GM12878 (cell line): ENCODE measurements around the gene SIK3. TPM values are rescaled to one million over a fixed set of nuclear protein-coding genes. Genes with fewer than 3 reads are reported as not detected.
"Not testable (repeated sequence)": the region's sequence is repeated elsewhere in the genome, so short reads cannot be mapped to it uniquely, and the experiment has no call there.

ENCODE experiments used
- ATAC-seq: fragments of 200-7000 bp; cut with Tn5 transposase; 3 replicates; pipeline ENCODE4 v1.9.1; 2020; ENCODE audit warnings: mild to moderate bottlenecking, moderate library complexity
- BruUV-seq: library from RNA; stranded (reverse); fragments of 400-500 nt; replicated peaks from 2 replicates; lab custom pipeline; 2021; lab: Mats Ljungman, UMichigan
- CTCF ChIA-PET: fragments of 300-600 bp; sonication (Branson Sonifier 250); formaldehyde crosslinking; extraction: SDS; loops from one replicate; lab custom pipeline; 2021; ENCODE audit warnings: inconsistent platforms; lab: Yijun Ruan, JAX
- POLR2A ChIA-PET: fragments of 350-600 bp; formaldehyde crosslinking; extraction: SDS; loops from one replicate; lab custom pipeline; 2021; ENCODE audit warnings: inconsistent platforms; lab: Charles Lee
- RAD21 ChIA-PET: fragments of 300-600 bp; sonication (Branson Sonifier 250); formaldehyde crosslinking; loops from one replicate; lab custom pipeline; 2023; ENCODE audit warnings: antibody characterized with exemption; ENCODE audit not compliant: unreplicated experiment; lab: Charles Lee
- SMC1A ChIA-PET: fragments of 300-600 bp; sonication (Branson Sonifier 250); formaldehyde crosslinking; loops from one replicate; lab custom pipeline; 2023; ENCODE audit not compliant: unreplicated experiment, uncharacterized antibody; lab: Charles Lee
- DNase-seq: peaks from one replicate; pipeline ENCODE4 v3.0.0-alpha.2; 2011; ENCODE audit warnings: low read depth, low spot score
- FAIRE-seq: peaks from 3 replicates; lab custom pipeline; 2011; peaks lifted over from hg19 to GRCh38; lab: Jason Lieb, UNC
- H2AFZ ChIP-seq: 2 replicates; pipeline ENCODE4 v1.6.0; 2011; ENCODE audit warnings: low read depth, low read length, control low read depth; ENCODE audit not compliant: control insufficient read depth
- H3K27ac ChIP-seq: 2 replicates; pipeline ENCODE4 v1.5.1; 2011; ENCODE audit warnings: control low read depth; ENCODE audit not compliant: control insufficient read depth, insufficient read depth
- H3K27me3 ChIP-seq, 2 experiments: replicated peaks in 1 of 2; 2 replicates each; pipeline versions ENCODE4 v1.6.0 to v1.6.1; 2011; ENCODE audit warnings: low read length in 1 of 2; ENCODE audit not compliant: control insufficient read depth in 2 of 2, insufficient read depth in 2 of 2
- H3K36me3 ChIP-seq, 2 experiments: 2 replicates each; pipeline ENCODE4 v1.5.1; 2011; ENCODE audit warnings: low read length in 1 of 2; ENCODE audit not compliant: control insufficient read depth in 2 of 2, insufficient read depth in 2 of 2
- H3K4me1 ChIP-seq: 2 replicates; pipeline ENCODE4 v1.6.1; 2011; ENCODE audit warnings: mild to moderate bottlenecking, low read length, moderate library complexity, mixed read lengths; ENCODE audit not compliant: control insufficient read depth, insufficient read depth
- H3K4me2 ChIP-seq: 2 replicates; pipeline ENCODE4 v1.6.0; 2011; ENCODE audit warnings: control low read depth; ENCODE audit not compliant: control insufficient read depth, insufficient read depth
- H3K4me3 ChIP-seq: fragments of 200-600 bp; sonication (generic); 2 replicates; pipeline ENCODE4 v1.5.1; 2016
- H3K79me2 ChIP-seq: 2 replicates; pipeline ENCODE4 v1.6.0; 2011; ENCODE audit warnings: low read length; ENCODE audit not compliant: control insufficient read depth, insufficient read depth
- H3K9ac ChIP-seq: 2 replicates; pipeline ENCODE4 v1.8.0; 2011; ENCODE audit warnings: low read length, control low read depth, mixed read lengths; ENCODE audit not compliant: control insufficient read depth, insufficient read depth
- H3K9me3 ChIP-seq: replicated peaks from 3 replicates; pipeline ENCODE4 v1.5.1; 2011; ENCODE audit warnings: mild to moderate bottlenecking, low read length; ENCODE audit not compliant: control insufficient read depth, insufficient read depth
- H4K20me1 ChIP-seq: 2 replicates; pipeline ENCODE4 v1.6.0; 2011; ENCODE audit not compliant: control insufficient read depth, insufficient read depth
- BACH1 ChIP-seq: fragments of 450-650 bp; IDR thresholded peaks from 2 replicates; pipeline ENCODE4 v1.6.1; 2017; ENCODE audit warnings: mild to moderate bottlenecking, borderline replicate concordance
- CEBPB ChIP-seq, 2 experiments: fragments of 150-350 bp in 1 of 2; IDR thresholded peaks; 2 replicates each; pipeline ENCODE4 v1.6.1; 2012 to 2014; ENCODE audit warnings: low read depth in 2 of 2, low read length in 2 of 2, borderline replicate concordance in 1 of 2, inconsistent platforms in 1 of 2
- CTCF ChIP-seq, 3 experiments: IDR thresholded peaks in 2 of 3; conservative IDR thresholded peaks in 1 of 3; 2 replicates each; pipeline ENCODE4 v1.5.1; 2011; ENCODE audit warnings: low read depth in 3 of 3, low read length in 3 of 3, mild to moderate bottlenecking in 3 of 3, control low read depth in 2 of 3, moderate library complexity in 2 of 3, inconsistent platforms in 1 of 3, mixed read lengths in 1 of 3; ENCODE audit not compliant: control insufficient read depth in 2 of 3, insufficient read depth in 1 of 3; ENCODE audit errors: extremely low read depth in 1 of 3
- HDAC6 ChIP-seq: fragments of 200-600 bp; sonication (generic); IDR thresholded peaks from one replicate; pipeline ENCODE4 v1.8.0; 2017; ENCODE audit warnings: antibody characterized with exemption; ENCODE audit not compliant: unreplicated experiment
- MTA2 ChIP-seq: fragments of 450-650 bp; IDR thresholded peaks from 2 replicates; pipeline ENCODE4 v1.6.1; 2016; ENCODE audit warnings: low read depth, mild to moderate bottlenecking, moderate library complexity
- NR2C2 ChIP-seq: IDR thresholded peaks from 2 replicates; pipeline ENCODE4 v1.6.1; 2011; ENCODE audit warnings: borderline replicate concordance, low read depth; ENCODE audit not compliant: control insufficient read depth, insufficient read length
- PAX5 ChIP-seq: IDR thresholded peaks from 2 replicates; pipeline ENCODE4 v1.6.1; 2011; ENCODE audit warnings: low read depth, low read length, borderline replicate concordance
- SKIL ChIP-seq: fragments of 450-650 bp; IDR thresholded peaks from 2 replicates; pipeline ENCODE4 v1.6.1; 2017; ENCODE audit warnings: mild to moderate bottlenecking, low read depth, inconsistent platforms; ENCODE audit not compliant: poor library complexity, severe bottlenecking
- USF2 ChIP-seq: IDR thresholded peaks from 2 replicates; pipeline ENCODE4 v1.6.1; 2011; ENCODE audit warnings: low read depth, low read length, improper control_type of control experiment, borderline replicate concordance
- ZNF274 ChIP-seq: IDR thresholded peaks from one replicate; pipeline ENCODE4 v1.8.0; 2011; ENCODE audit not compliant: insufficient read length, insufficient read depth
- WGBS: methylation state at CpG from one replicate; pipeline ENCODE4 v1.1.6; 2016; ENCODE audit warnings: low lambda C conversion rate; ENCODE audit not compliant: insufficient replicate concordance, insufficient coverage; ENCODE audit errors: missing lambda C conversion rate; 5-methylcytosine and 5-hydroxymethylcytosine counted together
- in situ Hi-C: fragments of 300-500 bp; cut with MboI; formaldehyde crosslinking; loops from 9 replicates; pipeline ENCODE4 v1.14.3; 2018; ENCODE audit warnings: mixed read lengths
- intact Hi-C: fragments of 100-400 bp; cut with micrococcal nuclease; formaldehyde crosslinking; loops from one replicate; pipeline ENCODE4 v1.14.2; 2022; ENCODE audit not compliant: unreplicated experiment
- polyA plus RNA-seq, 11 experiments: library from polyadenylated mRNA; depleted of rRNA in 4 of 11; unstranded in 6 of 11; stranded (reverse) in 5 of 11; fragments of >200 nt; fragmentation: Nextera tagmentation in 4 of 11; fragmentation: Illumina TruSeq in 1 of 11; extraction: Ambion mirVana in 4 of 11; extraction: Trizol in 1 of 11; gene quantifications; 1 replicate in 1 of 11; 2 replicates in 10 of 11; pipeline versions ENCODE4 v1.2.1 to v1.2.3, GENCODE V29; 2011 to 2016; ENCODE audit warnings: inconsistent platforms in 2 of 11, missing spikeins in 2 of 11, low read depth in 1 of 11
- total RNA-seq, 4 experiments: library from RNA; depleted of rRNA in 3 of 4; stranded (reverse); fragments of >200 nt in 3 of 4; fragmentation: Illumina TruSeq in 1 of 4; extraction: Trizol in 1 of 4; gene quantifications; 2 replicates each; pipeline versions ENCODE4 v1.2.1 to v1.2.3, GENCODE V29; 2013 to 2021

Gene SIK3
- total and polyA plus RNA-seq, 10 of the 15 experiments (the other 5 are each of a cell fraction or from before 2014, with no cell fraction given): 2.5 to 31.9 (median 11.1) TPM

- no peak for TF ChIP-seq USF2
- no peak for TF ChIP-seq NR2C2
- TF ChIP-seq PAX5: no peak
Observed at GRCh38 chr11:117130879-117131278, 32.7 kb upstream of the SIK3 start (continued).

- H3K4me1 ChIP-seq, H3K4me2 ChIP-seq, SMC1A ChIA-PET, ATAC-seq, H3K27me3 ChIP-seq, DNase-seq, H3K9me3 ChIP-seq, H2AFZ ChIP-seq, CTCF ChIA-PET, FAIRE-seq, H3K9ac ChIP-seq, H3K4me3 ChIP-seq, H3K79me2 ChIP-seq, H3K36me3 ChIP-seq, RAD21 ChIA-PET, BruUV-seq, H3K27ac ChIP-seq, H4K20me1 ChIP-seq: not testable (repeated sequence)
- in situ Hi-C loops (loop anchor here (5.0 kb wide), 1 partner anchor 77 kb away; no protein-coding TSS in a partner anchor), intact Hi-C loops (loop anchor here (5.0 kb wide), 1 partner anchor 77 kb away; no protein-coding TSS in a partner anchor)
- POLR2A ChIA-PET: interaction anchor here (0.7 kb wide), 1 partner anchor 229 kb away, joined by 5 read pairs; no protein-coding TSS in a partner anchor
- 66% methylated on average over 7 of the region's 7 CpGs for WGBS
Observed at GRCh38 chr11:117130396-117130795, 32.2 kb upstream of the SIK3 start.

GRCh38 chr11:117128289-117128688 lies 30.1 kb upstream of the SIK3 start:
- WGBS: 69% methylated on average over 4 of the region's 4 CpGs
- CTCF ChIA-PET: interaction anchor here (0.6 to 1.1 kb wide), 3 partner anchors 10 to 249 kb away, joined by 3 read pairs; no protein-coding TSS in a partner anchor
- POLR2A ChIA-PET: interaction anchor here (0.6 kb wide), 1 partner anchor 32 kb away, joined by 3 read pairs; no protein-coding TSS in a partner anchor
- H3K27ac ChIP-seq: no peak overlapping the region
- in situ Hi-C loops: no loop called here
- no peaks in the 10 kb centered on the region for H3K27me3 ChIP-seq
- SMC1A ChIA-PET: no interaction called here
- H2AFZ ChIP-seq: no peak overlapping the region
- no peak for FAIRE-seq
- ATAC-seq: no peak
- BruUV-seq: no TSS peak
- DNase-seq: no peak
- RAD21 ChIA-PET: no interaction called here
- H3K9me3 ChIP-seq: no peaks in the 10 kb centered on the region
- H3K36me3 ChIP-seq: no peaks in the 10 kb centered on the region
- intact Hi-C loops: no loop called here
- H3K4me2 ChIP-seq: no peak overlapping the region
- no peak overlapping the region for H3K9ac ChIP-seq
- no peaks in the 10 kb centered on the region for H3K4me1 ChIP-seq
- no peaks in the 10 kb centered on the region for H3K79me2 ChIP-seq
- H3K4me3 ChIP-seq: no peak overlapping the region
- H4K20me1 ChIP-seq: no peaks in the 10 kb centered on the region
- TF ChIP-seq ZNF274: no peak
- no peak for TF ChIP-seq CEBPB (IDR thresholded peaks at IDR 0.05; ENCODE audit: borderline replicate concordance in 1 of 2, low read depth in 2 of 2, low read length in 2 of 2)
- TF ChIP-seq CTCF (IDR thresholded peaks at IDR 0.05 in 2 of 3, conservative IDR thresholded peaks at IDR 0.05 in 1 of 3; ENCODE audit: control insufficient read depth in 2 of 3, extremely low read depth in 1 of 3, insufficient read depth in 1 of 3, low read depth in 3 of 3, low read length in 3 of 3): no peak
- TF ChIP-seq BACH1: no peak
- no peak for TF ChIP-seq HDAC6
- TF ChIP-seq SKIL: no peak
- TF ChIP-seq MTA2: no peak
